Nephron (organoid): Measurements from ENCODE around the gene FDXR.

Experiments used
- H3K27ac Mint-ChIP-seq, 3 experiments: 2 replicates each; pipeline ENCODE4 v1.8.0; 2020; ENCODE audit warnings: mixed read lengths in 3 of 3, mild to moderate bottlenecking in 2 of 3, moderate library complexity in 1 of 3
- H3K27me3 Mint-ChIP-seq: 2 replicates; pipeline ENCODE4 v1.8.0; 2021; ENCODE audit warnings: low read depth, mild to moderate bottlenecking, moderate library complexity, mixed read lengths
- H3K36me3 Mint-ChIP-seq: 2 replicates; pipeline ENCODE4 v1.8.0; 2020; ENCODE audit warnings: low read depth, mixed read lengths
- H3K4me1 Mint-ChIP-seq: 2 replicates; pipeline ENCODE4 v1.8.0; 2020; ENCODE audit warnings: mixed read lengths
- H3K4me3 Mint-ChIP-seq, 3 experiments: 2 replicates each; pipeline ENCODE4 v1.8.0; 2020; ENCODE audit warnings: mild to moderate bottlenecking in 3 of 3, mixed read lengths in 3 of 3, moderate library complexity in 2 of 3
- H3K9me3 Mint-ChIP-seq: 2 replicates; pipeline ENCODE4 v1.8.0; 2020; ENCODE audit warnings: mixed read lengths
- CTCF ChIP-seq, 3 experiments: fragments of 200-600 bp; sonication (generic); IDR thresholded peaks; one replicate each; pipeline ENCODE4 v1.5.0; 2021; ENCODE audit warnings: antibody characterized with exemption in 3 of 3; ENCODE audit not compliant: unreplicated experiment in 3 of 3

Gene FDXR

GRCh38 chr17:74851612-74852236 lies 21.1 kb downstream of the FDXR start:
- H3K27me3 Mint-ChIP-seq: peaks cover 90% of the 10 kb centered on the region
- H3K36me3 Mint-ChIP-seq: no peaks in the 10 kb centered on the region
- no peak for TF ChIP-seq CTCF (IDR thresholded peaks at IDR 0.05; ENCODE audit: unreplicated experiment in 3 of 3)
- H3K4me1 Mint-ChIP-seq: no peaks in the 10 kb centered on the region
- H3K27ac Mint-ChIP-seq: no peak overlapping the region
- H3K9me3 Mint-ChIP-seq: no peaks in the 10 kb centered on the region
- H3K4me3 Mint-ChIP-seq: no peak overlapping the region

- H3K36me3 Mint-ChIP-seq: no peaks in the 10 kb centered on the region
- H3K27me3 Mint-ChIP-seq: peaks cover 89% of the 10 kb centered on the region
- no peaks in the 10 kb centered on the region for H3K9me3 Mint-ChIP-seq
- H3K4me1 Mint-ChIP-seq: no peaks in the 10 kb centered on the region
- H3K4me3 Mint-ChIP-seq: no peak overlapping the region
- TF ChIP-seq CTCF (IDR thresholded peaks at IDR 0.05; ENCODE audit: unreplicated experiment in 3 of 3): no peak
- H3K27ac Mint-ChIP-seq: no peak overlapping the region
Observed at GRCh38 chr17:74850914-74851313, 21.9 kb downstream of the FDXR start.

GRCh38 chr17:74850310-74850709 lies 22.5 kb downstream of the FDXR start:
- peaks cover 89% of the 10 kb centered on the region for H3K27me3 Mint-ChIP-seq
- TF ChIP-seq CTCF (IDR thresholded peaks at IDR 0.05; ENCODE audit: unreplicated experiment in 3 of 3): no peak
- no peaks in the 10 kb centered on the region for H3K9me3 Mint-ChIP-seq
- no peaks in the 10 kb centered on the region for H3K4me1 Mint-ChIP-seq
- H3K36me3 Mint-ChIP-seq: no peaks in the 10 kb centered on the region
- no peak overlapping the region for H3K27ac Mint-ChIP-seq
- H3K4me3 Mint-ChIP-seq: no peak overlapping the region

- no peak overlapping the region for H3K4me3 Mint-ChIP-seq
- no peak overlapping the region for H3K27ac Mint-ChIP-seq
- TF ChIP-seq CTCF (IDR thresholded peaks at IDR 0.05; ENCODE audit: unreplicated experiment in 3 of 3): no peak
- H3K27me3 Mint-ChIP-seq: peaks cover 89% of the 10 kb centered on the region
- H3K9me3 Mint-ChIP-seq: no peaks in the 10 kb centered on the region
- H3K36me3 Mint-ChIP-seq: no peaks in the 10 kb centered on the region
- no peaks in the 10 kb centered on the region for H3K4me1 Mint-ChIP-seq
Observed at GRCh38 chr17:74848656-74849399, 24.0 kb downstream of the FDXR start.

- H3K36me3 Mint-ChIP-seq: no peaks in the 10 kb centered on the region
- peaks cover 5% of the 10 kb centered on the region for H3K4me1 Mint-ChIP-seq
- peaks cover 82% of the 10 kb centered on the region for H3K27me3 Mint-ChIP-seq
- no peak for TF ChIP-seq CTCF (IDR thresholded peaks at IDR 0.05; ENCODE audit: unreplicated experiment in 3 of 3)
- H3K9me3 Mint-ChIP-seq: no peaks in the 10 kb centered on the region
- no peak overlapping the region for H3K4me3 Mint-ChIP-seq
- H3K27ac Mint-ChIP-seq: no peak overlapping the region
Observed at GRCh38 chr17:74846621-74847020, 26.2 kb downstream of the FDXR start.

- H3K27me3 Mint-ChIP-seq: peaks cover 63% of the 10 kb centered on the region
- peaks cover 25% of the 10 kb centered on the region for H3K4me1 Mint-ChIP-seq
- H3K9me3 Mint-ChIP-seq: no peaks in the 10 kb centered on the region
- no peak overlapping the region for H3K27ac Mint-ChIP-seq
- H3K36me3 Mint-ChIP-seq: peaks cover 4% of the 10 kb centered on the region
- H3K4me3 Mint-ChIP-seq: no peak overlapping the region
- no peak for TF ChIP-seq CTCF (IDR thresholded peaks at IDR 0.05; ENCODE audit: unreplicated experiment in 3 of 3)
Observed at GRCh38 chr17:74843352-74843627, 29.5 kb downstream of the FDXR start.
